Measurements from ENCODE around the gene ROR1.

DNA sequence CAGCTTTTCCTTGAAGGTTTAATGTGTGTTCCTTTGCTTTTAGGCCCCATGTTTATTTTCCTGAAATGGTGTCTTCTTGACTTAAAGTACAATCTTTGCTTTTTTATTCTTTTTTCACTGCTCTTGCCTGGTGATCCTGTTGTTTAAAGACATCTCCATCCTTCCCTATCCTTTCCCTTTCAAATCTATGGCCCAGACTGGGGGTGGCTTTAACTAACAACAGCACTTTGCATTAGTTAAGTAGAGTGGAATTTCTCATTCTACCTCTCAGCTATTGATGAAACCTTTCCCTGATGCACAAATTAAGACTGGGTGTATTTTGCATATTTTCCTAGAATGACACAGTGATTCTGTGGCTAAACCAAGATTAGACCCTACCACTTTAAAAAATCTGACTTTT is 84.3 kb downstream of the ROR1 start:
- TF ChIP-seq, protein P1, sequence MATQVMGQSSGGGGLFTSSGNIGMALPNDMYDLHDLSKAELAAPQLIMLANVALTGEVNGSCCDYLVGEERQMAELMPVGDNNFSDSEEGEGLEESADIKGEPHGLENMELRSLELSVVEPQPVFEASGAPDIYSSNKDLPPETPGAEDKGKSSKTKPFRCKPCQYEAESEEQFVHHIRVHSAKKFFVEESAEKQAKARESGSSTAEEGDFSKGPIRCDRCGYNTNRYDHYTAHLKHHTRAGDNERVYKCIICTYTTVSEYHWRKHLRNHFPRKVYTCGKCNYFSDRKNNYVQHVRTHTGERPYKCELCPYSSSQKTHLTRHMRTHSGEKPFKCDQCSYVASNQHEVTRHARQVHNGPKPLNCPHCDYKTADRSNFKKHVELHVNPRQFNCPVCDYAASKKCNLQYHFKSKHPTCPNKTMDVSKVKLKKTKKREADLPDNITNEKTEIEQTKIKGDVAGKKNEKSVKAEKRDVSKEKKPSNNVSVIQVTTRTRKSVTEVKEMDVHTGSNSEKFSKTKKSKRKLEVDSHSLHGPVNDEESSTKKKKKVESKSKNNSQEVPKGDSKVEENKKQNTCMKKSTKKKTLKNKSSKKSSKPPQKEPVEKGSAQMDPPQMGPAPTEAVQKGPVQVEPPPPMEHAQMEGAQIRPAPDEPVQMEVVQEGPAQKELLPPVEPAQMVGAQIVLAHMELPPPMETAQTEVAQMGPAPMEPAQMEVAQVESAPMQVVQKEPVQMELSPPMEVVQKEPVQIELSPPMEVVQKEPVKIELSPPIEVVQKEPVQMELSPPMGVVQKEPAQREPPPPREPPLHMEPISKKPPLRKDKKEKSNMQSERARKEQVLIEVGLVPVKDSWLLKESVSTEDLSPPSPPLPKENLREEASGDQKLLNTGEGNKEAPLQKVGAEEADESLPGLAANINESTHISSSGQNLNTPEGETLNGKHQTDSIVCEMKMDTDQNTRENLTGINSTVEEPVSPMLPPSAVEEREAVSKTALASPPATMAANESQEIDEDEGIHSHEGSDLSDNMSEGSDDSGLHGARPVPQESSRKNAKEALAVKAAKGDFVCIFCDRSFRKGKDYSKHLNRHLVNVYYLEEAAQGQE (IDR thresholded peaks at IDR 0.05; ENCODE audit: insufficient read depth in 1 of 2, low read depth in 2 of 2, low read length in 2 of 2), result no peak
- TF ChIP-seq TAF1 (IDR thresholded peaks at IDR 0.05; ENCODE audit: borderline replicate concordance, insufficient read depth, low read length), result no peak
